COLO829 (cell line): ENCODE results near the gene TLCD3A.
"Not testable (repeated sequence)": the region's sequence is repeated elsewhere in the genome, so short reads cannot be mapped to it uniquely, and the experiment has no call there.

Experiments
- DNase-seq: peaks from one replicate; pipeline ENCODE4 v3.0.0; 2012; ENCODE audit warnings: low spot score

TLCD3A gene

DNA sequence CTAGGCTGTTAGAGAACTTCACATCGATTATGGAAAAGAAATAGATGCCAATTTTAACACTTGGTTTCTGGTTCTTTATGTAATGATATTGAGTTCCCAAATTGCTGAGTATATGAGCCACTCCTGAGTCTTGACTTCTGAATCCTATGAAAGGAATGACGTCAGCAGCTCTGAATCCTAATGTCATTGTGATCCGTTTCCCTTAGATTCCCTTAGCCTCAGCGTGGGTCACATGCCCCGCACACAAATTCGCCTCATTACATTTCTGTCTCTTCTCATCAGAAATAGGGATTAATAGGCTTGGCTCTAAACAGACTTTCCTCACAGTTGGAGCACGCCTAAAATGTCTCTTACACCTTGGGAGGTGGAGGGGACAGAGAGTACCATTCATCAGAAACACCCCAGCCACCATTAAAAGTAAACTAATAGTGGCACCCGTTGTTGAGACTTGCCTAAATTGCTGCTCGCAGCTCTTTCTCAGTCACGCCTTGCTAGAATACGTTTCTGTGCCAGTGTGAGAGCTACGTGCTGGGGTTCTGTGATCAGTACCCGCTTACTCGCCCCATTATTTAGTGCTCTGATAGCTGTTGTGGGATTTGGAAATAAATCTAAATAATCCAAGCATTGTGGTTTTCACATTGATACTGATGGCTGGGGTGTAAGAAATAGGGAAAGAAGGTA is 56.9 kb downstream of the TLCD3A start:
- no peak for DNase-seq

DNA sequence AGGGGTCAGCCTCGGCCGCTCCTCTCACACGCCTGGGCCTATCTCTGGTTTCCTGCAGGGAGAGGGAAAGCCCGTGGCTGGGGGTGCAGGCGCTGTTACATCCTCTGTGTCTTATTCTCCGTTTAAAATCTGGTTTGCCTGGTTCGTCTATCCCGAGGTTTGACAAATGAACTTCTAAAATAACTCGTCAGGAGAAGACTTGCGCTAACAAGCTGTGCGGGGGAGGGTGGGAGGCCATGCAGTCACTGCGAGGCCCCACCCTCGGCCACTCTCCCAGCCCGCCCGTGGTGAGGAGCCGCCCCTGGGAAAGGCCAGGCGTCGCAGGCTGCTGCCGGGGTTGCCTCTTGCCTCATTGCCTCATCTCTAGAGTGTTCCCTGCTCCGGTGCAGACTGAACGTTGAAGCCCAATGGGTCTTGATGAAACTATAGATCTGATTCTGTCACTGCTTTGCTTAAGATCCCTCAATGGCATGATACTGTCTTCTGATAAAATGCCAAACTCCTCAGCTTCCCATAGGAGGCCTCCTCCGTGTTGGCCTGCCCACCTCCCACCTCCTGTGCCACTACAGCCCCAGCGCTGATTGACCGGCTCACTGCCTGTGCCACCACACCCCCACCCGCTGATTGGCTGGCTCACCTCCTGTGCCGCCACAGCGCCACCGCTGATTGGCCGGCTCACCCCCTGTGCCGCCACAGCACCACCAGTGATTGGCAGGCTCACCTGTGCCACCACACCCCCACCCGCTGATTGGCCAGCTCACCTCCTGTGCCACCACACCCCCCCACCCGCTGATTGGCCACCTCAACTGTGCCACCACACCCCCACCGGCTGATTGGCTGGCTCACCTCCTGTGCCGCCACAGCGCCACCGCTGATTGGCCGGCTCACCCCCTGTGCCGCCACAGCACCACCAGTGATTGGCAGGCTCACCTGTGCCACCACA is 57.8 kb downstream of the TLCD3A start:
- not testable (repeated sequence) for DNase-seq

DNA sequence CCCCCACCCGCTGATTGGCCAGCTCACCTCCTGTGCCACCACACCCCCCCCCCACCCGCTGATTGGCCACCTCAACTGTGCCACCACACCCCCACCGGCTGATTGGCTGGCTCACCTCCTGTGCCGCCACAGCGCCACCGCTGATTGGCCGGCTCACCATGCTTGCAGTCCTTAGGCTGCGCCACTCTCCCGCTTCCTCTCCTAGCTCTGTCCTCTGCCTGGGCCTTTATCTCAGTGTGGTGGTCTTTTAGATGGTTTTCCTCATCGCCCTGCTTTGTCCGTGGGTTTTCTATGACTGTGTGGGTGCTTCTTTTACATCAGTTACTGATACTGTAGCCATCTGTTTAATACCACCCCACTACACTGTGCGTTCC is 58.5 kb downstream of the TLCD3A start:
- DNase-seq: not testable (repeated sequence)

DNA sequence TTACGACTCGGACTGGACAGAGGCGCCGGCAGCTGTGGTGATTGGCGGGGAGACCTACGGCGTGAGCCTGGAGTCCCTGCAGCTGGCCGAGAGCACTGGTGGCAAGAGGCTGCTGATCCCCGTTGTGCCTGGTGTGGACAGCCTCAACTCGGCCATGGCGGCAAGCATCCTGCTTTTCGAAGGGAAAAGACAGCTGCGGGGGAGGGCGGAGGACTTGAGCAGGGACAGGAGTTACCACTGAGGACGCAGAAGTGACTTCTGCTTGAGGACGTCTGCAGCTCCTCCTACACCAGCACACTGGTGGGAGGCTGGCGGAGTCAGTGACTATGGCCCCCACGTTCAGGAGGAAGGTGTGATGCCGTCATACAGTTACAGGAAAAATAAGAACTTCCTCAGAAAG is 59.4 kb downstream of the TLCD3A start:
- no peak for DNase-seq

DNA sequence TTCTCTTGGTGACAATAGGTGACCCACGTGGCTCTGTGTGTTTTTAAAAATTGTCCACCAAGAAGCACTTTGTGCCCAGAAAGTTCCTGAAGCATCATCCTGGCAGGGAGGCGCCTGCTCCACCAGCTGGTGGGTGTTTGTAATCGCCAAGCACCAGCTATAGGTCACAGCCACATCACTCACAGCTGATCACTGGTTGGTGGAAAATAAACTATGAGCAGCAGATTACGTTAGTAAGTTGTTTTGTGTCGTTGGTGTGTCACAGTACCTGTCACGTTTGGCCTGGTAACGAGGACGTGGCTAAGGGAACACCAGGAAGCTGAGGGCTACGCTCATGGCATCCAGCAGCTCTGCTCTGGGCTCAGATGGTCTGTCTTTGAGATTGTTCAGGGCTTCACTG is 59.9 kb downstream of the TLCD3A start:
- no peak for DNase-seq
